Effector memory CD4-positive, alpha-beta T cell (primary cell): ENCODE results near the gene VPS36.
A peak's percentile ranks its signal among the peaks of the same experiment; 100 is the strongest.

ENCODE experiments used
- DNase-seq, 3 donors: peaks; one replicate each; pipeline ENCODE4 v3.0.0-alpha.2; 2020
- H3K27ac ChIP-seq: 2 replicates; pipeline ENCODE4 v1.7.0; 2013; ENCODE audit warnings: mild to moderate bottlenecking, low read length, moderate library complexity; ENCODE audit not compliant: insufficient read depth, poor library complexity, severe bottlenecking
- H3K27me3 ChIP-seq: replicated peaks from 2 replicates; pipeline ENCODE4 v1.7.0; 2013; ENCODE audit warnings: mild to moderate bottlenecking, low read length; ENCODE audit not compliant: insufficient read depth, control insufficient read depth, poor library complexity, severe bottlenecking
- H3K36me3 ChIP-seq: 2 replicates; pipeline ENCODE4 v1.7.0; 2013; ENCODE audit warnings: mild to moderate bottlenecking, low read length, moderate library complexity; ENCODE audit not compliant: control insufficient read depth, insufficient read depth
- H3K4me1 ChIP-seq: 2 replicates; pipeline ENCODE4 v1.7.0; 2013; ENCODE audit warnings: low read length, mild to moderate bottlenecking; ENCODE audit not compliant: control insufficient read depth, insufficient read depth, poor library complexity, severe bottlenecking
- H3K4me3 ChIP-seq: 2 replicates; pipeline ENCODE4 v1.7.0; 2013; ENCODE audit warnings: low read length, low read depth, mild to moderate bottlenecking; ENCODE audit not compliant: insufficient read depth, poor library complexity, severe bottlenecking
- H3K9me3 ChIP-seq: 2 replicates; pipeline ENCODE4 v1.7.0; 2013; ENCODE audit warnings: mild to moderate bottlenecking, low read length, moderate library complexity; ENCODE audit not compliant: control insufficient read depth

Gene VPS36

DNA sequence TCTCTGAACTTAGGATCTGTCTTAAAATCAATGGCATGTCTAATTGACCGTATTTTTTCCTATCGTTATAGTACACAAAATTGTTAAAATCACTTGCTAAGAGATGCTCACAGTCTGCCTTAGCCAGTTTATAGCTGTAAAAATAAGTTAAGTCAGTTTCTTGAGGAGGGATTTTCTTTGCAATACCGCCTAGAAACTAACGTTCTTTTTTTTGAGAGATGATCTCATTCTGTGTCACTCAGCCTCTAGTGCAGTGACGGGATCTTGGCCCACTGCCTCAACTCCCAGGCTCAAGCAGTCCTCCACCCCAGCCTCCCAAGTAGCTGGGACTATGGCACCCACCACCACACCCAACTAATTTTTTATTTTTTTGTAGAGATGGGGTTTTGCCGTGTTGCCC, 9.2 kb upstream of the VPS36 start:
- Histone ChIP-seq H3K4me3 (no peak overlapping the region), H3K27me3 (no peaks in the 10 kb centered on the region), H3K27ac (no peak overlapping the region), H3K4me1 (peaks cover under 1% of the 10 kb centered on the region), H3K36me3 (peaks cover 9% of the 10 kb centered on the region), H3K9me3 (no peaks in the 10 kb centered on the region)
- DNase-seq: no peak

DNA sequence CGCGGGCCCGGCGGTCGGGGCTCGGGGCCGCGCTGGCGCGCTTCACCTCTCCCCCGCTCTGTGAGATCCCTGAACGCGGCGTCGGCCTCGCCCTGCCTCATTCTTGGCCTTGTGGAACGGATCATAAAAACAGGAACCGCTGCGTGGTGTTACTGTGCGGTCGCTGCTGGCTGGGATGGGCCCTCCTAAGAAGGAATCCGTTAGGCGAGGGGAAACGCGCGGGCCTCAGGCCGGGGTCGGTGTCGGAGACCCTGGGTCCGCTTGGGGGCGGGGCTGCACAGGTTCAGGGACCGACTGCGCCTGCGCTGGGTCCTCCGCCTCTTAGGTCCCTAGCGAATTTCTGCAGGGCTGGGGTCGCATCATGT, 5.2 kb upstream of the VPS36 start:
- Histone ChIP-seq H3K4me3 (peak overlapping the region; percentile 75), H3K27ac (peak overlapping the region; percentile 85), H3K27me3 (no peaks in the 10 kb centered on the region), H3K4me1 (peaks cover 7% of the 10 kb centered on the region), H3K9me3 (no peaks in the 10 kb centered on the region), H3K36me3 (no peaks in the 10 kb centered on the region)
- peak; percentile 58 to 71 (median 63) for DNase-seq

GRCh38 chr13:52454820-52455676, 4.6 kb upstream of the VPS36 start, which contains the start of gene CKAP2:
Gene CKAP2 (plus strand): TSS chr13:52455478. CDS start chr13:52455557, 79 bp downstream.
- H3K9me3 ChIP-seq: no peaks in the 10 kb centered on the region
- H3K4me3 ChIP-seq: peak within 1 kb of the TSS; percentile 75
- H3K4me1 ChIP-seq: peaks cover 7% of the 10 kb centered on the region
- no peaks in the 10 kb centered on the region for H3K36me3 ChIP-seq
- H3K27me3 ChIP-seq: no peaks in the 10 kb centered on the region
- peak within 1 kb of the TSS; percentile 85 for H3K27ac ChIP-seq
- DNase-seq: peak; percentile 88 to 91 (median 90)

GRCh38 chr13:52454459-52454819, 4.0 kb upstream of the VPS36 start:
- Histone ChIP-seq H3K4me3 (peak overlapping the region; percentile 75), H3K4me1 (peaks cover 7% of the 10 kb centered on the region), H3K36me3 (no peaks in the 10 kb centered on the region), H3K27ac (peak overlapping the region; percentile 85), H3K27me3 (no peaks in the 10 kb centered on the region), H3K9me3 (no peaks in the 10 kb centered on the region)
- peak in 2 of 3 donors; percentile 2 to 3 for DNase-seq

GRCh38 chr13:52452470-52452869, 2.0 kb upstream of the VPS36 start:
- H3K36me3 ChIP-seq: no peaks in the 10 kb centered on the region
- H3K4me1 ChIP-seq: peaks cover 16% of the 10 kb centered on the region
- H3K4me3 ChIP-seq: no peak overlapping the region
- DNase-seq: no peak
- H3K27me3 ChIP-seq: no peaks in the 10 kb centered on the region
- H3K27ac ChIP-seq: no peak overlapping the region
- no peaks in the 10 kb centered on the region for H3K9me3 ChIP-seq

DNA sequence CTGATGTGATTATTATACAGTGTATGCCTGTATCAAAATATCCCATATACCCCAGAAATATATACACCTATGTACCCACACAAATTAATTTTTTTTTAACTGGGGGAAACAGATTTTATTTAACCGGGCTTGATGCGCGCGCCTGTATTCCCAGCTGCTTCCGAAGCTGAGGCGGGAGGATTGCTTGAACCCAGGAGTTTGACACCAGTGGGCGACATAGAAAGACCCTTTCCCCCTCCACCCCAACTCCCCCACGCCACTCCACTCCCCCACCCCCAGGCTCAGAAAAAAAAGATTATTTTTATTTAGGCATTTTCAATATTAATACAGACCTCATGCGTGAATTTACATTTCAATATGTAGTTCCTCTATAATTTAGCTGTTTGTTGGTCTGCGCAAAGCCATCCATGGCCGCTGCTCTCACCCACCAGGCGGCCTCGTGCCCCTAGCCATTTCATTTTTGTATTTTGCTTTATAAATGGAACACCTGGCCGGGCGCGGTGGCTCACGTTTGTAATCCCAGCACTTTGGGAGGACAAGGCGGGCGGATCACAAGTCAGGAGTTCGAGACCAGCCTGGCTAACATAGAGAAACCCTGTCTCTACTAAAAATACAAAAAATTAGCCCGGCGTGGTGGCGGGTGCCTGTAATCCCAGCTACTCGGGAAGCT, 836 bp upstream of the VPS36 start:
- Histone ChIP-seq H3K4me1 (peaks cover 16% of the 10 kb centered on the region), H3K27ac (no peak overlapping the region), H3K36me3 (no peaks in the 10 kb centered on the region), H3K4me3 (no peak overlapping the region), H3K27me3 (no peaks in the 10 kb centered on the region), H3K9me3 (no peaks in the 10 kb centered on the region)
- no peak for DNase-seq

DNA sequence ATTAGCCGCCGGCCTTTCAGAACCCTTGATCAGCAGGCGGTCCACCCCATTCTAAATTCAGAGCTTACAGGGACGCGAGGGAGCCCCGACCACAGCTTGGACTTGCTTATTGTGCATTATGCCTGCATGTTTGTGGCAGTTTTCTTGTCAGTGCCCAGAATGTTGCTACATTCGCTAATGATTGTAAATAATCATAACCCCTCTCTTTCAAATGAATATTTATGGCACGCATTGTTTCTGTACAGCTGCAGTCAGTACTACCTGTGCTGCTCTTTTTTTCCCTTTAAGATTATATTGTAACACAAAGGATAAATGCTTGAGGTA, 321 bp upstream of the VPS36 start:
- no peaks in the 10 kb centered on the region for H3K27me3 ChIP-seq
- no peaks in the 10 kb centered on the region for H3K9me3 ChIP-seq
- H3K4me3 ChIP-seq: peak overlapping the region; percentile 96
- H3K4me1 ChIP-seq: peaks cover 16% of the 10 kb centered on the region
- H3K27ac ChIP-seq: no peak overlapping the region
- DNase-seq: no peak
- no peaks in the 10 kb centered on the region for H3K36me3 ChIP-seq

GRCh38 chr13:52449331-52450011, 963 bp downstream of the VPS36 start:
- peaks cover 14% of the 10 kb centered on the region for H3K4me1 ChIP-seq

DNA sequence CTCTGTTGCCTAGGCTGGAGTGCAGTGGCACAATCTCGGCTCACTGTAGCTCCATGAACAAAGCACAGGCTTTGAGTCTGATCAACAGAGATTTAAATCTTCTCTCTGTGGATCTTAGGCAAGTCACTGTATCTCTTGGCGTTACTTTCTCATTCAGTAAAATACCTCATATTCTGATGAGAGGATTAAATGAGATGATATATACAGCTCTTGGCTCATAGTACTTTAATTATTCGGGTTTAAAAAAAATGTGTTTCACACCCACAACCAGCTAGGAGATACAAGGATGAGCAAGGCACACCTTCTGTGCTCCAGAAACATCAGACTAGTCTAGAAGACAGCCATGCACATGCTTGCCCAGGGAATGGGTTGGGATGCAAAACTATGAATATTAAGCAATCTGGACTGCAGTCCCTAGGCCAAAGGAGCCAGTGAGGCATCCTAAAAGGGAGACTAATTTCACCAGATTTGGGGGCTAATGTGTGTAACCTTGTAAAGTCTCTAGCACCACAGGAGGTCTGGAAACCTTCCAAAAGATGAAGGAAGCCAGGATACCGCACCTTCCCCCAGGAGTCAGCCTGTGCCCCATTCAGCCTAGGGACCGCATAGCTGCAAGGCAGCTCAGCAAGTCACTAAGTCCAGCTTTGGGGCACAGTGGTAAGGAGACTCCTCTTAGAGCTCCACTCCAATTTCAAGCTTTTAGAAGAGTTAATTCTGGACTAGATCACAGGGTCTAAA, 2.5 kb downstream of the VPS36 start:
- Histone ChIP-seq H3K9me3 (no peaks in the 10 kb centered on the region), H3K4me3 (no peak overlapping the region), H3K4me1 (peaks cover 9% of the 10 kb centered on the region), H3K27me3 (no peaks in the 10 kb centered on the region), H3K27ac (no peak overlapping the region), H3K36me3 (no peaks in the 10 kb centered on the region)
- DNase-seq: no peak

More at GRCh38 chr13:52449331-52450011, 963 bp downstream of the VPS36 start:
- Histone ChIP-seq H3K9me3 (no peaks in the 10 kb centered on the region), H3K36me3 (no peaks in the 10 kb centered on the region), H3K27me3 (no peaks in the 10 kb centered on the region), H3K4me3 (peak overlapping the region; percentile 96), H3K27ac (peak overlapping the region; percentile 80)
- DNase-seq: no peak
